ENCODE measurements around the gene CEP162.

The CEP162 gene

DNA sequence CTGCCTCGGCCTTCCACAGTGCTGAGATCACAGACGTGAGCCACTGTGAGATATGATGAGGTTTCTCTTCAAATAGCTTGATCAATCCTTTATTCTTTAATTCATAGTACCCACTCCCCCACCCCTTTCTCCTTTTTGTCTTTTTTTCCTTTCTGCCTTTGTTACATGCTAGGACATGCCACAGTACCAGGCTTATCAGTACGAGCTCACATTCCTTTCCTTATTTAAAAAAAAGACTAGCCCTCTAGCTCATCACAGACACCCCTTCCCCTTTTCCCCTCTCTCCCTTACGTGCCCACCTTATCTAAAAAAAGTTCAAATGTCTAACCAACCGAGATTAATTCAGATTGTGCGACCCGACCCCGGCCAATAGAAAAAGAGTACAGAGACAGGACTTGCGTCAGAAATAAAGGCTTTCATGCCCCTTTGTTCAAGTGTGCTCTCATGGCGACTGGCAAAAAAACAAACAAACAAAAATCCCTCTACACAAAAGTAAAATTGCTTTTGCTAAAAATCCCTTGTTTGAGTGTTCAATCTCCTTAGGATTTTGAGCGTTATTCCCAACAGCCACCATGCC is 144.7 kb downstream of the CEP162 start:
- no peak for FAIRE-seq

DNA sequence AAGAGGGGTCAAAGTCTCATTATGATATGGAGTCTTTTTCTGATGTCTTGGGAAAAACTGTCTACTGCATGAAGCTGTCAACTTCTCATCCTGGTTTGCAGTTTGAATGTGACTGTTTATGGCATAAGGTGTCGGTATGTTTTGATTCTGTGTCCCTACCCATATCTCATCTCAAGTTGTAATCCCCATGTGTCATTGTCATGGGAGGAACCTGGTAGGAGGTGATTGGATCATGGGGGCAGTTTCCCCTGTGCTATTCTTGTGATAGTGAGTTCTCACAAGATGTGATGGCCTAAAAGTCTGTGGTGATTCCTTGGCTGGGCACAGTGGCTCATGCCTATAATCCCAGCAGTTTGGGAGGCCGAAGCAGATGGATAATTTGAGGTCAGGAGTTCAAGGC is 146.2 kb downstream of the CEP162 start:
- no peak for FAIRE-seq

DNA sequence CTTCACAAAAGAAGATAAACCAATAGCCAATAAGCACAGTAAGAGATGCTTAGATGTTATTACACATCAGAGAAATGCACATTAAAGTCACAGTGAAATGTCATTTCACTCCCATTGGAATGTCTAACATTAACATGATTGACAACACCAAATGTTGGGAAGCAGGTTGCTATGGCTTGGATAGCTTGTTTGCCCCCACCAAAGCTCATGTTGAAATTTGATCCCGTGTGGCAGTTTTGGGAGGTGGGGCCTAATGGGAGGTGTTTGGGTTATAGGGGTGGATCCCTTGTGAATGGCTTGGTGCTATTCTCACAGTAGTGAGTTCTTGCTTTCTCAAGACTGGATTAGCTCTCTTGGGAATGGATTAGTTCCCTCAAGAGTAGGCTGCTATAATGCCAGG is 149.1 kb downstream of the CEP162 start:
- no peak for FAIRE-seq

DNA sequence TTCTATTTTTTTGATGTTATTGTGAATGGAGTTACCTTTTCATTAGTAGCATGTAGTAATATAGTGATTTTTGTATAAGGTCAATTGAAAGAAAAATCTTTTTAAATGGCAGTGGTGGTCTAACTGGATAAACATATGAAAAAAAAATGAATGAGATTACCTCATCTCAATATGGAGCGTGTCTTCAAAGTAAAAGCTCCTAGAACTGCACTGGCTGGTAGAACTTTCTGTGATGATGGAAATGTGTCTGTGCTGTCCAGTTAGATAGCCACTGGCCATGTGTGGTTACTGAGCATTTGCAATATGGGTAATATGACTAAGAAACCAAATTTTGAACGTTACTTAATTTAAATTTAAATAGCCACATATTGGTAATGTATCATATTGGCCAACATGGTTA is 149.8 kb downstream of the CEP162 start:
- no peak for FAIRE-seq

DNA sequence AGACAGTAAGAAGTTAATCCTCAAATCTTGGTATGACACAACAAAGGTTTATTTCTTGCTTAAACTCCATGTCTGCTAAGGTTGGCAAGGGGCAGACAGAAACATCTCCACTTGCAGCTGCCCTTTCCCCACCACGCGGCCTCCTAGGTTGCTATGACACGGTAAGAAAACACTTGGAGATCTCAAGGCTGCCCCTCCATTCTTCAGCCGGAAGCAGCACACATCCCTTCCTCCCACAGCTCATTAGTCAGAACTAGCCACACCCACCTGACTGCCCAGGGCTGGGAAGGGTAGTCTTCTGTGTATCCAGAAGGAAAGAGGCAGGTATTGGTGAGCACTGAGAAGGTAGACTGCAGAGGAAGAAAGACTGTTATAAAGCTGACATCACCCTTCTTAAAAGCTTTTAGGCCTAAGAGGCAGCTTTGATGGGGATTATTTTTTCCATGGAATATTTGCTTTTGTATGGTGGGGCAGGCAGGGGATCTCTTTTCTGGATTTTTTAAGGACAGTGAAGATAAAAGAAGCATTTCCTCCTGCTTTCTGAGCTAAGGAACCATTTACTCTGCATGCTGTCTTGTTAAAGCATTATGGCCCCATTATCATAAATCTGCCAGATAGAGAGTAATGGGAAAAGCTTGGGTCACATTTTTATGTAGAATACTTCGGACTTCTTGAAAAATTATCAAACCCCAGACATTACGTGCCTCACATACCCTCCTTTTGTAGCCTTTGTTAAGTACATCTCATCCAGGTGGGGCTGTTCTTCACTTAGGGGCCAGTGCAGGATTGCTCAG is 152.3 kb downstream of the CEP162 start:
- no peak for FAIRE-seq

All from islet of Langerhans (tissue), 1 donor.